Medulla oblongata (tissue), 1 donor: ENCODE data around the gene DAAM2.

Experiments used
- DNase-seq: peaks from one replicate; pipeline ENCODE4 v3.0.0-alpha.2; 2015; ENCODE audit errors: extremely low spot score

The DAAM2 gene

GRCh38 chr6:39908838-39909583 is 116.8 kb downstream of the DAAM2 start:
- no peak for DNase-seq

DNA sequence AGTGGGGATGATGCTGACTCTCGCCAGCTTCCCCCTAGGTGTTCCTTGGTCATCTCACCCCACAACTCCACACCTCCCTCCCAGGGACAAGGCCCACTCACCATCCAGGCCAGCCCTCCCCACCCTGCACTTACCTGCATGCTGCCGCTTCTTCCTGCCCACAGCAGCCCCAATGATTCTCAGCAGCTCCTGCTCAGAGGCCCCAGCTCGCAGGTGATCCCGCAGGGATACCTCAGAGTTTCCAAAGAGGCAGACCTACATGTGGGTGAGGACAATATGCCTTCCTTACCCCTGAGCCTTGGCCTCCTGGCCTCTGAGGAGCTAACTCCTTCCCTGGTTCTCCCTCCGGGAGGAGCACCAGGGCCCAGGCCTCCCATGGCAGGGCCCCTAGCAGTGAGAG is 117.5 kb downstream of the DAAM2 start:
- no peak for DNase-seq

GRCh38 chr6:39910164-39910563 is 118.0 kb downstream of the DAAM2 start:
- no peak for DNase-seq

- no peak for DNase-seq
These were observed 118.6 kb downstream of the DAAM2 start for GRCh38 chr6:39910744-39911143.

DNA sequence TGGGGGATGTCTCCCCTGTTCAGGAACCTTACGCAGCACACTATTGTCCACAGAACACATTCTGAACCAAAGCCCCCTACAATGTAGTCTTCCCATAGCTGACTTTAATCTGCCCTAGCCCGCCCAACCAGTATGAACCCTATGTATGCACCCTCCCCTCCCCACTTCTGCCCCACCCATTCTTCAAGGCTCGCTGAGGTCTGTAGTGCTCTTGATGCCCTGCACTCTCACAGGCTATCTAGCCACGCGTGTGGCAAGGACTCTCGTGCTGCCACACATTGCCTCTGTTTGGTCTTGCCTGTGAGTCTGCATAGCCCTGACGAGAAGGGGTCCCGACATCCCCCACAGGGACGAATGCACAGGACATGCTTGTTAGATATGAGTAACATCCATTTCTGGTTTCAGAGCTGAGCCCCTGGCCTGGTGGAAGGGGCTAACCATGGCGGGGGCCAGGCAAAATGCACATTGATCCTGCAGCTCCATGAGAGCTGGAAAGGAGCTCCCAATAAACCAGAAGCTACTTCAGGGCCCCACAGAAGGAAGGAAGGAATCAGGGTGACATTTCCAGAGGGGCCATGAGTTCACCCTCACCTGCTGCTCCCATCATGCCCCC is 119.4 kb downstream of the DAAM2 start:
- DNase-seq: no peak

DNA sequence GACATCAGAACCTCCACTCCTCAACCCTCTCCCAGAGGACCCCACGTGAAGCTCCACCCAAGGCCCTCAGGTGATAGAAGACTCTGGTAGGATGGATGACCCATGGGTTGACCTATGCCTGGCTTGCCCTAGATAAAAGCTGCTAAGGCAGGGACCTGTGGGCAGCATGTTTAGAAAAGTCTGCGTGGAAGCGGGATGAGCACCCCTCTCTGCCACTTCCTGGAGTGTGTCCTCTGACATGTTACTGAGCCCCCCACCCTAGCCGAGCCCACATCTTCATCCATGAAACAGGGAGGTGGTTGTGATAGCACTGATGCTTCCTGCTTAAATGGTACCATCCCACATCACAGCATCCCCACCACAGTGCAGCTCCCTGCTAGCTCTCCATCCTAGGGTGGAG is 120.3 kb downstream of the DAAM2 start:
- no peak for DNase-seq

- DNase-seq: no peak
These were observed 121.3 kb downstream of the DAAM2 start for GRCh38 chr6:39913391-39913916.

- no peak for DNase-seq
These were observed 122.1 kb downstream of the DAAM2 start for GRCh38 chr6:39914239-39914638.

DNA sequence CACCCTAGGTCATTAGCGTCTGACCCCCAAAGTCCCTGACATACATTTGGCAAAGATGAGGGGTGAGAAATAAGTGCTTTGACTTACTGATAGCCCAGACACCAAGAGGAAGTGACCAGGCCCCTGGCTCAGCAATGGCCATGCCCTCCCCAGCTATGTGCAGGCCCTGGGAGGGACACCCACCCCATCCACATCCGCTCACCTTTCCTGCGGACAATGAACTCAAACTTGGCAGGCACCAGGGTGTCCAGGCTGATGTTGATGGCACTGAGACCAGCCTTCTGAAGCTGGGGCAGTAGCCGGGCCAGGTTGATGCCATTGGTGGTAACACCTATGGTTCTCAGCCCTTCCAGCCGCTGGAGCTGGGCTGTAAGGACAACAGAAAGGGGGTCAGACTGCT is 123.7 kb downstream of the DAAM2 start:
- DNase-seq: no peak

- DNase-seq: no peak
These were observed 125.2 kb downstream of the DAAM2 start for GRCh38 chr6:39917329-39917728.

- no peak for DNase-seq
These were observed 125.8 kb downstream of the DAAM2 start for GRCh38 chr6:39917981-39918380.

- no peak for DNase-seq
These were observed 126.7 kb downstream of the DAAM2 start for GRCh38 chr6:39918831-39919230.

DNA sequence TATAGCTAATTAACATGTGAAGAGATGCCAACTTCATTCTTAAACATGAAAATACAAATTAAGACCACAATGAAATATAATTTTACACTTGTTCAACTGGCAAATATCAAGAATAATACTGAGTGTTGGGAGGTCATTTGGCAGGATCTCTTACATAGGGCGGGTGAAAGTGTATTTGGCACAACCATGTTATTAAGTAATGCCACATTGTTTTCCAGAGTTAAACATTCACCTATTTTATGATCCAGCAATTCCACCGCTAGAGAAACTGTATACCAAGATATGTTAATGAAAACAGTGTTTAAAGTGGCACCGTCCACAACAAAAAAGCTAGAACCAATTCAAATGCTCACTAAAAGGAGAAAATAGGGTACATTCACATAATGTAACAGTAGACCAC is 128.0 kb downstream of the DAAM2 start:
- DNase-seq: no peak

- no peak for DNase-seq
These were observed 130.6 kb downstream of the DAAM2 start for GRCh38 chr6:39922821-39923220.

DNA sequence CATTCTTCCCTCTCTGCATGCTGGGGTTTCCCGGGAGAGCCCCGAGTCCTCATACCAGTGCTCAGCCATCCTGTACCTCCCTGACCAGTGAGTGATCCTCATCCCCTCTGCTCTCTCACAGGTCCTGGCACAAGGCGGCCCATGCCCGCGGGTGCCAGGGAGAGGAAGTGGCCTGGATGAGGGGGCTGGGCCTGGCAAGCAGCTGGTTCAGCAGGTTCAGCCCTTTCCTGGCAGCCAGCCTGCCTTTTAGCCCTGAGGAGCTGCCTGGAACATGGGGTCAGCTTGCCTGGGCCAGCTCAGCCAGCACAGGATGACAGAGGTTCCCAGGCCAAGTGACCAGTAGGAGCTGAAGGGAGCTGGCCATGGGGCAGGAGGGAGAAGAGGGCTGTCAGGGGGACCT is 131.2 kb downstream of the DAAM2 start:
- DNase-seq: peak; percentile 73

- no peak for DNase-seq
These were observed 131.7 kb downstream of the DAAM2 start for GRCh38 chr6:39923861-39924260.

DNA sequence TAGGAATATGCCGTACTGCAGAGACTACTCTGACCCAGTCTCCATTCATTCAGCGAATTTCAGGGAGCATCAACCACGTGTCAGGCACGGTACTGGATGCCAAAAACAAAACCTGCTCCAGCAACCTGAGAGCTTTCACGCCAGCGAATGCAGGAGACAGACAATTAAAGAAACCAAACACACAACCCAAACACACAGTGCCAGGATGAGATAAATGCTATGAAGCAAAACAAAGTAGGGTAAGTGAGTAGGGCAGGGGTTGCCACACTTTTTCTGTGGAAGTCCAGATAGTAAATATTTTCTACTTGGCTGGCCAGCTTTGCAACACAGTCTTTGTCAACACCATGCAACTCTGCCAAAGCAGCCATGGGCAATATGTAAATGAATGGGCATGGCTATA is 132.1 kb downstream of the DAAM2 start:
- DNase-seq: no peak

GRCh38 chr6:39925191-39925930 is 133.2 kb downstream of the DAAM2 start:
- no peak for DNase-seq

GRCh38 chr6:39925931-39926290 is 133.7 kb downstream of the DAAM2 start:
- DNase-seq: no peak

DNA sequence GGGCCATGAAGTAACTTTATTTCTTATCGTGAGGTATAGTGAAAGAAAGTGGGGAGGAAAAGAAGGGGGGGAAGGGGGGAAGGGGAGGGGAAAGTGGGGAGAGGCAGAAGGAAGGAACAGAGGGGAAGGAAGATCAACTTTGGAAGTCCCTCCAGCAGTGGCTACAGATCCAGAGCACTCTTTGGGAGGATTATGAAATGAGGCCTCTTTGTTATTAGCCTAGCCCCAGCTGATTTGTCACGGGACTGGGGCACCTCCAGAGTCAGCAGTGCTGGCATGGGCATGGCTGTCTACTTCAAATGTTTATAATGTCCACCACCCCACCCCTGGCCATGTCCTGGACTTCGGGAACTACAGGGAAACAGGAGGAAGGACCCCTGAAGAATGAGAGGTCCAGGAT is 134.5 kb downstream of the DAAM2 start:
- DNase-seq: no peak

DNA sequence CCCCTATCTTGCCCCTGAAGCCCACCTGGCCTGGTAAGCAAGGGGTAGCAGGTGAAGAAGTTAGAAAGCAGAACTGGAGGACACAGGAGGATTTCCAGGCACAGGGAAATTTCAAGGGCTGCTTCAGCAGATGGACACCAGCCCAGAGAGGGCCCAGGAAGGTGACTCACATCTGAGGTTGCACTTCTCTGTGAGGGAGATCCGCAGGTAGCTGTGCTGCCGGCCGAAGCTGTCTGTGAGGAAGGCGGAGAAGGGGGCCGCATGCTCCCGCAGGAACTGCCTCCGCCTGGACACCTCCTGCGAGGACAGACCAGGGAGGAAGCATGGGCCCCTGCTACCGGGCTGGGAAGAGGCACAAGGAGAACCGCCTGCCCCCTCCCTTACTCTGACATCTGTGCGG is 135.0 kb downstream of the DAAM2 start:
- no peak for DNase-seq

DNA sequence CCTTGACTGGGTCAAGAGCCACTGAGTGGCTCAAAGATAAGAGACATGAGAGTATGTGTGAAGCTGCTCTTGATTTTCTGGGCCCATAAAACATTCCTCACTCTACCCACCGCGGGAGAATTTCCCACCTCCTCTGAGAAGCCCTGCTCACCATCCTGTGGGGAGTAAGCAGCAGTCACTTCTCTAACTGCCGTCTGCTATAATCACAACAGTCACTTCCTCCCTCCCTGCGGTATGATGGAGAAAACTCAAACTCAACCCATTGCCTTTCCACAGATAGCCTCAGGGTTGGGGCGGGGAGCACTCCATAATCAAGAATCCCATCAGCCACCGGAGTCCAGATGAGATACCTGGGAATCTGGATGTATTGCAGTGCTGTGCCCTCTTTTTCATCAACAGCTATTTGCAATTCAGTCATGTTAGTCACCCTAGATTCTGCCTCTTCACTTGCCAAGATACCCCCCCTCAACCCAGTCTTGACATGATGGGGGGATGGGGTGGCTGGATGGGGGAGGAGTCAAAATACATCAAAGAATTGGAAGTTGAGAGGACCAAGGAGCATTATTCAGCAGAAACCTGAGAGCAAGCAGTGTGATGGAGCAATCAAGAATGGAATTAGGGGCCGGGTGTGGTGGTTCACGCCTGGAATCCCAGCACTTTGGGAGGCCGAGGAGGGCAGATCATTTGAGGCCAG is 137.0 kb downstream of the DAAM2 start:
- no peak for DNase-seq
